Hepatocyte (in vitro differentiated cells): Measurements from ENCODE around the gene MYLIP. TPM values are rescaled to one million over a fixed set of nuclear protein-coding genes. Genes with fewer than 3 reads are reported as not detected.

Source experiments
- DNase-seq: peaks from one replicate; pipeline ENCODE4 v3.0.0-alpha.2; 2016; ENCODE audit warnings: low spot score
- H2AFZ ChIP-seq: fragments of 200-600 bp; sonication (generic); 2 replicates; pipeline ENCODE4 v1.6.0; 2016; ENCODE audit warnings: antibody characterized with exemption, mild to moderate bottlenecking
- H3K27ac ChIP-seq: fragments of 200-600 bp; sonication (generic); 2 replicates; pipeline ENCODE4 v1.5.1; 2016; ENCODE audit warnings: mild to moderate bottlenecking
- H3K27me3 ChIP-seq: fragments of 200-600 bp; sonication (generic); 2 replicates; pipeline ENCODE4 v1.6.1; 2016
- H3K36me3 ChIP-seq: fragments of 200-600 bp; sonication (generic); replicated peaks from 2 replicates; pipeline ENCODE4 v1.5.1; 2016; ENCODE audit warnings: low read depth; ENCODE audit not compliant: insufficient read depth
- H3K4me1 ChIP-seq: fragments of 200-600 bp; sonication (generic); 2 replicates; pipeline ENCODE4 v1.5.1; 2016; ENCODE audit warnings: mild to moderate bottlenecking, moderate library complexity; ENCODE audit not compliant: insufficient read depth
- H3K4me2 ChIP-seq: fragments of 200-600 bp; sonication (generic); 2 replicates; pipeline ENCODE4 v1.6.0; 2016
- H3K4me3 ChIP-seq: fragments of 200-600 bp; sonication (generic); 2 replicates; pipeline ENCODE4 v1.5.1; 2016; ENCODE audit warnings: mild to moderate bottlenecking
- H3K79me2 ChIP-seq: fragments of 200-600 bp; sonication (generic); 2 replicates; pipeline ENCODE4 v1.6.0; 2017; ENCODE audit warnings: mild to moderate bottlenecking
- H3K9me2 ChIP-seq: fragments of 200-600 bp; sonication (generic); replicated peaks from 2 replicates; pipeline ENCODE4 v1.6.0; 2017; ENCODE audit warnings: mild to moderate bottlenecking; ENCODE audit not compliant: insufficient read depth
- H3K9me3 ChIP-seq: fragments of 200-600 bp; sonication (generic); 2 replicates; pipeline ENCODE4 v1.5.1; 2016; ENCODE audit warnings: low read depth, mild to moderate bottlenecking
- H4K20me1 ChIP-seq: fragments of 200-600 bp; sonication (generic); 2 replicates; pipeline ENCODE4 v1.6.0; 2016; ENCODE audit warnings: mild to moderate bottlenecking; ENCODE audit not compliant: insufficient read depth, poor library complexity, severe bottlenecking
- EZH2 ChIP-seq: fragments of 200-600 bp; sonication (generic); IDR thresholded peaks from 2 replicates; pipeline ENCODE4 v1.6.1; 2016; ENCODE audit warnings: antibody characterized with exemption, mild to moderate bottlenecking, borderline replicate concordance
- EZH2phosphoT487 ChIP-seq: fragments of 200-600 bp; sonication (generic); IDR thresholded peaks from one replicate; pipeline ENCODE4 v1.6.1; 2018; ENCODE audit warnings: antibody characterized with exemption, mild to moderate bottlenecking, low read depth, moderate library complexity; ENCODE audit not compliant: unreplicated experiment, severe bottlenecking
- WGBS: methylation state at CpG from one replicate; pipeline ENCODE4 v1.1.6; 2016; ENCODE audit warnings: low lambda C conversion rate; ENCODE audit errors: missing lambda C conversion rate; 5-methylcytosine and 5-hydroxymethylcytosine counted together
- polyA plus RNA-seq: library from polyadenylated mRNA; unstranded; fragments of >200 nt; fragmentation: Nextera tagmentation; extraction: Ambion mirVana; gene quantifications from 2 replicates; pipeline ENCODE4 v1.2.1, GENCODE V29; 2016
- total RNA-seq: library from RNA; depleted of rRNA; stranded (reverse); fragments of >200 nt; gene quantifications from 2 replicates; pipeline ENCODE4 v1.2.3, GENCODE V29; 2014
- TF ChIP-seq, protein P1 (sequence below): fragments of 200-600 bp; sonication (generic); IDR thresholded peaks from 2 replicates; pipeline ENCODE4 v1.5.1; 2016; ENCODE audit warnings: antibody characterized with exemption, mild to moderate bottlenecking; ENCODE audit not compliant: poor library complexity

The MYLIP gene
- total and polyA plus RNA-seq, 2 experiments from 2014 or later = 76.0 to 85.7 TPM

GRCh38 chr6:16157492-16157891 lies 28.6 kb downstream of the MYLIP start:
- H3K9me3 ChIP-seq = no peaks in the 10 kb centered on the region
- TF ChIP-seq EZH2 (no peak), EZH2phosphoT487 (no peak)
- TF ChIP-seq, protein P1, sequence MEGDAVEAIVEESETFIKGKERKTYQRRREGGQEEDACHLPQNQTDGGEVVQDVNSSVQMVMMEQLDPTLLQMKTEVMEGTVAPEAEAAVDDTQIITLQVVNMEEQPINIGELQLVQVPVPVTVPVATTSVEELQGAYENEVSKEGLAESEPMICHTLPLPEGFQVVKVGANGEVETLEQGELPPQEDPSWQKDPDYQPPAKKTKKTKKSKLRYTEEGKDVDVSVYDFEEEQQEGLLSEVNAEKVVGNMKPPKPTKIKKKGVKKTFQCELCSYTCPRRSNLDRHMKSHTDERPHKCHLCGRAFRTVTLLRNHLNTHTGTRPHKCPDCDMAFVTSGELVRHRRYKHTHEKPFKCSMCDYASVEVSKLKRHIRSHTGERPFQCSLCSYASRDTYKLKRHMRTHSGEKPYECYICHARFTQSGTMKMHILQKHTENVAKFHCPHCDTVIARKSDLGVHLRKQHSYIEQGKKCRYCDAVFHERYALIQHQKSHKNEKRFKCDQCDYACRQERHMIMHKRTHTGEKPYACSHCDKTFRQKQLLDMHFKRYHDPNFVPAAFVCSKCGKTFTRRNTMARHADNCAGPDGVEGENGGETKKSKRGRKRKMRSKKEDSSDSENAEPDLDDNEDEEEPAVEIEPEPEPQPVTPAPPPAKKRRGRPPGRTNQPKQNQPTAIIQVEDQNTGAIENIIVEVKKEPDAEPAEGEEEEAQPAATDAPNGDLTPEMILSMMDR = no peak
- H3K79me2 ChIP-seq = no peaks in the 10 kb centered on the region
- no peaks in the 10 kb centered on the region for H4K20me1 ChIP-seq
- no peak overlapping the region for H3K27ac ChIP-seq
- H2AFZ ChIP-seq = no peak overlapping the region
- H3K9me2 ChIP-seq = no peaks in the 10 kb centered on the region
- no peaks in the 10 kb centered on the region for H3K27me3 ChIP-seq
- H3K4me2 ChIP-seq = no peak overlapping the region
- WGBS = 71% methylated on average over 3 of the region's 3 CpGs
- DNase-seq = no peak
- no peak overlapping the region for H3K4me3 ChIP-seq
- no peaks in the 10 kb centered on the region for H3K4me1 ChIP-seq
- no peaks in the 10 kb centered on the region for H3K36me3 ChIP-seq

DNA sequence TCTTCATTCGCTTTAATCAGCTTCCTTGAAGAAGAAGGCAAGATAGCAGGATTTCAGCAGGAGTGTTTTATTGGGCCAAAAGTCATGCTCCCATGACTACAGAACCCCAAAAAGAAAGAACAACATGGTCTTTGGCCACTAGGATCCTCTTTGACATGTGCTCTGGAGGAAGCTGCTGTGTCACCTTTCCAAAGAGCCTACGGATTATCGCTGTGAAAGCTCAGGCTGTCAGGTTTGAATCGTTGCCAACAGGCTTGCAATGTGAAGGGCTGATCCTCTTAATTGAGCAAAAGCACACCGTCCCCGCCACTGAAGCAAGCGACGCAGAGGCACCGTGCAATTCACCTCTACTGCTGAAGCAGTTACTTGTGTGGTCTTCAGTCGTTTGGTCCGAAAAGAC lies 29.0 kb downstream of the MYLIP start:
- no peak overlapping the region for H3K4me3 ChIP-seq
- no peak overlapping the region for H2AFZ ChIP-seq
- H3K4me2 ChIP-seq = no peak overlapping the region
- no peaks in the 10 kb centered on the region for H3K9me3 ChIP-seq
- TF ChIP-seq EZH2phosphoT487 (no peak), EZH2 (no peak)
- TF ChIP-seq, protein P1 = no peak
- DNase-seq = no peak
- H3K9me2 ChIP-seq = no peaks in the 10 kb centered on the region
- 65% methylated on average over 11 of the region's 11 CpGs for WGBS
- no peak overlapping the region for H3K27ac ChIP-seq
- no peaks in the 10 kb centered on the region for H3K36me3 ChIP-seq
- no peaks in the 10 kb centered on the region for H4K20me1 ChIP-seq
- H3K79me2 ChIP-seq = no peaks in the 10 kb centered on the region
- no peaks in the 10 kb centered on the region for H3K27me3 ChIP-seq
- no peaks in the 10 kb centered on the region for H3K4me1 ChIP-seq

- H3K4me3 ChIP-seq = no peak overlapping the region
- no peaks in the 10 kb centered on the region for H3K36me3 ChIP-seq
- TF ChIP-seq, protein P1 = no peak
- no peak for TF ChIP-seq EZH2phosphoT487
- TF ChIP-seq EZH2 = no peak
Observed at GRCh38 chr6:16158943-16159557, 30.2 kb downstream of the MYLIP start.

GRCh38 chr6:16160794-16161193 lies 31.9 kb downstream of the MYLIP start:
- H3K36me3 ChIP-seq = no peaks in the 10 kb centered on the region
- H3K27me3 ChIP-seq = no peaks in the 10 kb centered on the region
- no peak for DNase-seq
- no peak overlapping the region for H2AFZ ChIP-seq
- no peak overlapping the region for H3K4me2 ChIP-seq
- no peaks in the 10 kb centered on the region for H4K20me1 ChIP-seq
- H3K4me1 ChIP-seq = no peaks in the 10 kb centered on the region
- TF ChIP-seq EZH2 = no peak
- TF ChIP-seq, protein P1 = no peak
- no peak for TF ChIP-seq EZH2phosphoT487
- no peaks in the 10 kb centered on the region for H3K9me3 ChIP-seq
- 97% methylated on average over 11 of the region's 11 CpGs for WGBS
- no peak overlapping the region for H3K27ac ChIP-seq
- no peaks in the 10 kb centered on the region for H3K9me2 ChIP-seq
- no peak overlapping the region for H3K4me3 ChIP-seq
- no peaks in the 10 kb centered on the region for H3K79me2 ChIP-seq

More at GRCh38 chr6:16158943-16159557, 30.2 kb downstream of the MYLIP start:
- Histone ChIP-seq H3K9me2 (no peaks in the 10 kb centered on the region), H3K27me3 (no peaks in the 10 kb centered on the region), H3K9me3 (no peaks in the 10 kb centered on the region), H3K79me2 (no peaks in the 10 kb centered on the region), H3K27ac (no peak overlapping the region), H4K20me1 (no peaks in the 10 kb centered on the region), H3K4me1 (no peaks in the 10 kb centered on the region), H3K4me2 (no peak overlapping the region), H2AFZ (no peak overlapping the region)
- WGBS = 83% methylated on average over 7 of the region's 7 CpGs
- no peak for DNase-seq
